A673 (cell line): ENCODE data around the gene GTF2E1. TPM values are rescaled to one million over a fixed set of nuclear protein-coding genes. Genes with fewer than 3 reads are reported as not detected.

Source experiments
- BruUV-seq: library from RNA; stranded (reverse); fragments of 400-500 nt; replicated peaks from 2 replicates; lab custom pipeline; 2021; lab: Mats Ljungman, UMichigan
- CTCF ChIA-PET: fragments of 300-600 bp; sonication (Branson Sonifier 250); formaldehyde crosslinking; loops from one replicate; lab custom pipeline; 2022; ENCODE audit warnings: antibody characterized with exemption; lab: Charles Lee
- POLR2A ChIA-PET: fragments of 300-600 bp; sonication (Branson Sonifier 250); formaldehyde crosslinking; loops from one replicate; lab custom pipeline; 2022; ENCODE audit warnings: antibody characterized with exemption; ENCODE audit not compliant: low non-redundant PET; lab: Charles Lee
- DNase-seq: peaks from one replicate; pipeline ENCODE4 v3.0.0-alpha.2; 2015; ENCODE audit warnings: low spot score
- H3K27ac ChIP-seq: fragments of 200-600 bp; sonication (generic); 2 replicates; pipeline ENCODE4 v1.5.1; 2016; ENCODE audit warnings: mixed run types, low read depth, mild to moderate bottlenecking, mixed read lengths, antibody characterized with exemption, low read length; ENCODE audit not compliant: poor library complexity, severe bottlenecking
- H3K27me3 ChIP-seq: fragments of 200-600 bp; sonication (generic); replicated peaks from 2 replicates; pipeline ENCODE4 v1.6.1; 2017; ENCODE audit warnings: mixed run types, low read depth, mild to moderate bottlenecking, mixed read lengths, antibody characterized with exemption, low read length; ENCODE audit not compliant: insufficient read depth, poor library complexity
- H3K36me3 ChIP-seq: fragments of 200-600 bp; sonication (generic); 2 replicates; pipeline ENCODE4 v1.6.1; 2016; ENCODE audit warnings: mixed run types, mild to moderate bottlenecking, mixed read lengths, antibody characterized with exemption, low read length; ENCODE audit not compliant: insufficient read depth, poor library complexity, severe bottlenecking
- H3K4me1 ChIP-seq: fragments of 200-600 bp; sonication (generic); 2 replicates; pipeline ENCODE4 v1.6.1; 2017; ENCODE audit warnings: mixed run types, mild to moderate bottlenecking, mixed read lengths, antibody characterized with exemption, low read length; ENCODE audit not compliant: insufficient read depth, poor library complexity, severe bottlenecking
- H3K4me3 ChIP-seq: fragments of 200-600 bp; sonication (generic); 2 replicates; pipeline ENCODE4 v1.5.1; 2016; ENCODE audit warnings: low read depth, mixed run types, mild to moderate bottlenecking, mixed read lengths, low read length; ENCODE audit not compliant: poor library complexity, severe bottlenecking
- H3K9me3 ChIP-seq: fragments of 200-600 bp; sonication (generic); 2 replicates; pipeline ENCODE4 v1.6.1; 2016; ENCODE audit warnings: mixed run types, low read depth, mild to moderate bottlenecking, mixed read lengths, antibody characterized with exemption, low read length; ENCODE audit not compliant: poor library complexity, severe bottlenecking
- EZH2 ChIP-seq: fragments of 200-600 bp; sonication (generic); IDR thresholded peaks from 2 replicates; pipeline ENCODE4 v1.6.1; 2017; ENCODE audit warnings: borderline replicate concordance, low read depth, mild to moderate bottlenecking, mixed read lengths, antibody characterized with exemption, low read length; ENCODE audit not compliant: poor library complexity, severe bottlenecking
- intact Hi-C: fragments of 100-400 bp; cut with micrococcal nuclease; formaldehyde crosslinking; loops from one replicate; pipeline ENCODE4 v1.10.0; 2022; ENCODE audit not compliant: unreplicated experiment
- total RNA-seq: library from RNA; stranded (reverse); gene quantifications from 2 replicates; pipeline ENCODE4 v1.2.3, GENCODE V29; 2021
- TF ChIP-seq, protein P1 (sequence below): fragments of 300-800, 200-600 bp; sonication (generic); conservative IDR thresholded peaks from 2 replicates; pipeline ENCODE4 v1.5.1; 2017; ENCODE audit warnings: low read depth, mild to moderate bottlenecking, antibody characterized with exemption, low read length, moderate library complexity, mixed read lengths

The GTF2E1 gene
- total RNA-seq, 1 experiment from 2014 or later: 21.7 TPM

DNA sequence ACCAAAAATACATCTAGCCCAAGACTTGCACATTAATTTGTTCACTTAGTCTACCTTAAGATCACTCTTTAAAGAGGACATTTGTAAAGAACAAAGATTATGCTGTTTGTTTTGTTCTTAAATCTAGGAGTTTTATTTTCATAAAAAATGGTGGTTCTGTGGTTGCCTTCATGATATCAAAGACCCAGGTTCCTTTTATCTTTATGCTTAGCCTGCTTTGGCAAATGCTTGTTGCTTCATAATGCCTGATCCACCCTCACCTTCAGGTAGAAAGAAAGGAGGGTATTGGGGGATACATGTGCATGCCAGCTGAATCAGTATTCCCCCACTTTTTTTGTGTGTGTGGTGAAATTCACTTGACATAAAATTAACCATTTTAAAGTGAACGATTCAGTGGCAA, 48.5 kb downstream of the GTF2E1 start:
- CTCF ChIA-PET: interaction anchor here (0.6 kb wide), 1 partner anchor 388 kb away, joined by 3 read pairs; no protein-coding TSS in a partner anchor
- intact Hi-C loops: no loop called here

DNA sequence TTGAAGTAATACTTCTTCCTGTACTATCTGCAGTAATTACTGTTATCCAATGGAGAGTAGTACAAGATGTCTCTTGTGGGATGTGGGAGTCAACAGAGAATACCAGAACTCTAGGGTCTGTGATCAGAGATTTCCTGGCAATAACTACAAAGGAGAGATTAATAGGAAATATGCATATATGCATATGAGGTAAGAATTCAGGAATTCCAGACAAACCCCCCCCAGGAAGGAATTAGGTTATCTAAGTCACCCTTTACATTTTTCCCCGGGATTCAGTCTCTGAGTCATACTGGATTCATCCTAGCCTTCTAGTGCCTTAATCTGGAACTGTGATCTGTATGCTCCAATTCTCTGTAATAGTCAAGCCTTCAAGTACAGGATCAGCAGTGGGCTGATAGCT, 49.4 kb downstream of the GTF2E1 start:
- H3K4me3 ChIP-seq: no peak overlapping the region
- ChIA-PET POLR2A (no interaction called here), CTCF (no interaction called here)
- intact Hi-C loops: no loop called here
- peak; percentile 12 for DNase-seq
- no peaks in the 10 kb centered on the region for H3K27me3 ChIP-seq
- no peaks in the 10 kb centered on the region for H3K9me3 ChIP-seq
- BruUV-seq: no TSS peak
- H3K27ac ChIP-seq: no peak overlapping the region
- H3K36me3 ChIP-seq: no peaks in the 10 kb centered on the region
- TF ChIP-seq EZH2: no peak
- TF ChIP-seq, protein P1, sequence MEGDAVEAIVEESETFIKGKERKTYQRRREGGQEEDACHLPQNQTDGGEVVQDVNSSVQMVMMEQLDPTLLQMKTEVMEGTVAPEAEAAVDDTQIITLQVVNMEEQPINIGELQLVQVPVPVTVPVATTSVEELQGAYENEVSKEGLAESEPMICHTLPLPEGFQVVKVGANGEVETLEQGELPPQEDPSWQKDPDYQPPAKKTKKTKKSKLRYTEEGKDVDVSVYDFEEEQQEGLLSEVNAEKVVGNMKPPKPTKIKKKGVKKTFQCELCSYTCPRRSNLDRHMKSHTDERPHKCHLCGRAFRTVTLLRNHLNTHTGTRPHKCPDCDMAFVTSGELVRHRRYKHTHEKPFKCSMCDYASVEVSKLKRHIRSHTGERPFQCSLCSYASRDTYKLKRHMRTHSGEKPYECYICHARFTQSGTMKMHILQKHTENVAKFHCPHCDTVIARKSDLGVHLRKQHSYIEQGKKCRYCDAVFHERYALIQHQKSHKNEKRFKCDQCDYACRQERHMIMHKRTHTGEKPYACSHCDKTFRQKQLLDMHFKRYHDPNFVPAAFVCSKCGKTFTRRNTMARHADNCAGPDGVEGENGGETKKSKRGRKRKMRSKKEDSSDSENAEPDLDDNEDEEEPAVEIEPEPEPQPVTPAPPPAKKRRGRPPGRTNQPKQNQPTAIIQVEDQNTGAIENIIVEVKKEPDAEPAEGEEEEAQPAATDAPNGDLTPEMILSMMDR: no peak
- H3K4me1 ChIP-seq: no peaks in the 10 kb centered on the region

More for the DNA sequence above, 48.5 kb downstream of the GTF2E1 start:
- Histone ChIP-seq H3K27ac (no peak overlapping the region), H3K4me3 (no peak overlapping the region), H3K9me3 (no peaks in the 10 kb centered on the region), H3K4me1 (no peaks in the 10 kb centered on the region), H3K36me3 (no peaks in the 10 kb centered on the region), H3K27me3 (no peaks in the 10 kb centered on the region)
- TF ChIP-seq, protein P1: no peak
- TF ChIP-seq EZH2: no peak
- POLR2A ChIA-PET: no interaction called here
- DNase-seq: no peak
- BruUV-seq: no TSS peak

DNA sequence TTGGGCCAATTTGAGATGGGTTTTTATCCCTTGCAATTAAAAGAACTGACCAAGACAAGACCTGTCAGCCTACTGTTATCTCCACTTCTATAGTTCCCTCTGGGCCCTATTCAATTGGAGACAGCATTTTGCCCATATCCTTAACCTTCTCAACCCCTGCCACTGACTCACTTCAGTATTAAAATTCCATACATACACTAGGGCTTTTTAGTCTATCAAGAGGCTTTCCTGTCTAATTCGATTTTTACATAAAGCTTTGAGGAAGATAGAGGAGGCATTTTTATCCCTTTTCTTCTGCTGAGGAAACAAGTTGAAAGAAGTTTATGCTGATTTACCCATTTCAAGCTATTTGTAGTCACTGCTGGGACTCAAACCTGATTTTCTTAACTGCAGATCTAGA, 51.1 kb downstream of the GTF2E1 start:
- ChIA-PET CTCF (no interaction called here), POLR2A (interaction anchor here (0.6 kb wide), 1 partner anchor 18 kb away, joined by 8 read pairs; no protein-coding TSS in a partner anchor)
- Histone ChIP-seq H3K9me3 (no peaks in the 10 kb centered on the region), H3K4me3 (no peak overlapping the region), H3K36me3 (no peaks in the 10 kb centered on the region), H3K27ac (no peak overlapping the region), H3K4me1 (no peaks in the 10 kb centered on the region), H3K27me3 (no peaks in the 10 kb centered on the region)
- TF ChIP-seq EZH2: no peak
- TF ChIP-seq, protein P1: no peak
- BruUV-seq: no TSS peak
- no peak for DNase-seq
- intact Hi-C loops: no loop called here
